ENCODE measurements around the gene SLC6A8. TPM values are rescaled to one million over a fixed set of nuclear protein-coding genes. Genes with fewer than 3 reads are reported as not detected.
A peak's percentile ranks its signal among the peaks of the same experiment; 100 is the strongest.

Gene SLC6A8
- polyA plus RNA-seq, 1 experiment, result 11.9 TPM

GRCh38 chrX:153657161-153657560 lies 30.6 kb upstream of the SLC6A8 start:
- Histone ChIP-seq H3K4me3 (ENCODE audit: low read depth, low read length) (no peak overlapping the region), H3K36me3 (ENCODE audit: control insufficient read depth, insufficient read depth, low read length) (no peaks in the 10 kb centered on the region), H3K27me3 (ENCODE audit: control insufficient read depth, insufficient read depth, low read length) (no peaks in the 10 kb centered on the region)
- ChIA-PET CTCF (interaction anchor here (0.6 to 3.8 kb wide), 4 partner anchors 10 to 118 kb away, joined by 3 to 19 read pairs (median 3); no protein-coding TSS in a partner anchor), POLR2A (no interaction called here)
- TF ChIP-seq, protein P1, sequence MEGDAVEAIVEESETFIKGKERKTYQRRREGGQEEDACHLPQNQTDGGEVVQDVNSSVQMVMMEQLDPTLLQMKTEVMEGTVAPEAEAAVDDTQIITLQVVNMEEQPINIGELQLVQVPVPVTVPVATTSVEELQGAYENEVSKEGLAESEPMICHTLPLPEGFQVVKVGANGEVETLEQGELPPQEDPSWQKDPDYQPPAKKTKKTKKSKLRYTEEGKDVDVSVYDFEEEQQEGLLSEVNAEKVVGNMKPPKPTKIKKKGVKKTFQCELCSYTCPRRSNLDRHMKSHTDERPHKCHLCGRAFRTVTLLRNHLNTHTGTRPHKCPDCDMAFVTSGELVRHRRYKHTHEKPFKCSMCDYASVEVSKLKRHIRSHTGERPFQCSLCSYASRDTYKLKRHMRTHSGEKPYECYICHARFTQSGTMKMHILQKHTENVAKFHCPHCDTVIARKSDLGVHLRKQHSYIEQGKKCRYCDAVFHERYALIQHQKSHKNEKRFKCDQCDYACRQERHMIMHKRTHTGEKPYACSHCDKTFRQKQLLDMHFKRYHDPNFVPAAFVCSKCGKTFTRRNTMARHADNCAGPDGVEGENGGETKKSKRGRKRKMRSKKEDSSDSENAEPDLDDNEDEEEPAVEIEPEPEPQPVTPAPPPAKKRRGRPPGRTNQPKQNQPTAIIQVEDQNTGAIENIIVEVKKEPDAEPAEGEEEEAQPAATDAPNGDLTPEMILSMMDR (IDR thresholded peaks at IDR 0.05; ENCODE audit: insufficient read depth, low read depth, low read length), result no peak
- DNase-seq (ENCODE audit: low read depth), result no peak

DNA sequence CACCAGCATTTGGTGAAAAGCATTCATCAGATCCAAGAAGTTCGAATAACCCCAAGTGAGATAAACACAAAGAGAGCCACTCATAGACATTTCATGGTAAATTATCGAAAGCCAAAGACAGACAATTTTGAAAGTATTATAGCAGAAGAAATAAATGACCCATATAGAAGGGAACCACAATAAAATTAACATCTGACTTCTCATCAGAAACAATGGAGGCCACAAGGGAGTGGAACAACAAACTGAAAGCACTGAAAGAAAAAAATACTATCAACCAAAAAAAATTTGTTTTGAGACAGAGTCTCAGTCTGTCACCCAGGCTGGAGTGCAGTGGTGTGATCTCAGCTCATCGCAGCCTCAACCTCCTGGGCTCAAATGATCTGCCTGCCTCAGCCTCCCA lies 28.5 kb upstream of the SLC6A8 start:
- no peaks in the 10 kb centered on the region for H3K36me3 ChIP-seq (ENCODE audit: control insufficient read depth, insufficient read depth, low read length)
- no peak for DNase-seq (ENCODE audit: low read depth)
- H3K4me3 ChIP-seq (ENCODE audit: low read depth, low read length), result no peak overlapping the region
- TF ChIP-seq, protein P1 (IDR thresholded peaks at IDR 0.05; ENCODE audit: insufficient read depth, low read depth, low read length), result no peak
- ChIA-PET POLR2A (no interaction called here), CTCF (interaction anchor here (1.5 kb wide), 1 partner anchor 13 kb away, joined by 3 read pairs; the partner anchor contains the start of gene DUSP9)
- no peaks in the 10 kb centered on the region for H3K27me3 ChIP-seq (ENCODE audit: control insufficient read depth, insufficient read depth, low read length)

- no peak for DNase-seq (ENCODE audit: low read depth)
- ChIA-PET POLR2A (no interaction called here), CTCF (interaction anchor here (0.7 to 4.9 kb wide), 9 partner anchors 13 to 721 kb away, joined by 3 to 21 read pairs (median 4); no protein-coding TSS in a partner anchor)
- no peak overlapping the region for H3K4me3 ChIP-seq (ENCODE audit: low read depth, low read length)
- no peaks in the 10 kb centered on the region for H3K36me3 ChIP-seq (ENCODE audit: control insufficient read depth, insufficient read depth, low read length)
- H3K27me3 ChIP-seq (ENCODE audit: control insufficient read depth, insufficient read depth, low read length), result no peaks in the 10 kb centered on the region; the same call in none of the 2 replicates
- TF ChIP-seq, protein P1 (IDR thresholded peaks at IDR 0.05; ENCODE audit: insufficient read depth, low read depth, low read length), result peak; percentile 51
These were observed 25.5 kb upstream of the SLC6A8 start for GRCh38 chrX:153662266-153662665.

- DNase-seq (ENCODE audit: low read depth), result no peak
- TF ChIP-seq, protein P1 (IDR thresholded peaks at IDR 0.05; ENCODE audit: insufficient read depth, low read depth, low read length), result no peak
- H3K4me3 ChIP-seq (ENCODE audit: low read depth, low read length), result no peak overlapping the region
- ChIA-PET POLR2A (no interaction called here), CTCF (interaction anchor here (0.6 to 4.9 kb wide), 6 partner anchors 19 to 724 kb away, joined by 3 to 19 read pairs (median 6); no protein-coding TSS in a partner anchor)
- H3K27me3 ChIP-seq (ENCODE audit: control insufficient read depth, insufficient read depth, low read length), result no peaks in the 10 kb centered on the region; the same call in none of the 2 replicates
- H3K36me3 ChIP-seq (ENCODE audit: control insufficient read depth, insufficient read depth, low read length), result no peaks in the 10 kb centered on the region
These were observed 21.9 kb upstream of the SLC6A8 start for GRCh38 chrX:153665726-153666306.

GRCh38 chrX:153667281-153667955 lies 20.3 kb upstream of the SLC6A8 start:
- TF ChIP-seq, protein P1 (IDR thresholded peaks at IDR 0.05; ENCODE audit: insufficient read depth, low read depth, low read length), result no peak
- ChIA-PET CTCF (interaction anchor here (0.6 to 5.2 kb wide), 25 partner anchors 10 to 725 kb away, joined by 3 to 55 read pairs (median 5); no protein-coding TSS in a partner anchor), POLR2A (no interaction called here)
- DNase-seq (ENCODE audit: low read depth), result no peak
- Histone ChIP-seq H3K4me3 (ENCODE audit: low read depth, low read length) (no peak overlapping the region; the same call in 1 of the 2 replicates), H3K27me3 (ENCODE audit: control insufficient read depth, insufficient read depth, low read length) (no peaks in the 10 kb centered on the region; the same call in none of the 2 replicates), H3K36me3 (ENCODE audit: control insufficient read depth, insufficient read depth, low read length) (no peaks in the 10 kb centered on the region)

Measured in BJ (cell line).